DMS153 treated with DMSO at 0.1 percent for 48 hours (cell line): ENCODE results near the gene FNDC5.

Experiments
- DNase-seq: peaks from one replicate; lab custom pipeline; 2025; ENCODE audit not compliant: unreplicated experiment; lab: John Stamatoyannopoulos, UW

The FNDC5 gene

DNA sequence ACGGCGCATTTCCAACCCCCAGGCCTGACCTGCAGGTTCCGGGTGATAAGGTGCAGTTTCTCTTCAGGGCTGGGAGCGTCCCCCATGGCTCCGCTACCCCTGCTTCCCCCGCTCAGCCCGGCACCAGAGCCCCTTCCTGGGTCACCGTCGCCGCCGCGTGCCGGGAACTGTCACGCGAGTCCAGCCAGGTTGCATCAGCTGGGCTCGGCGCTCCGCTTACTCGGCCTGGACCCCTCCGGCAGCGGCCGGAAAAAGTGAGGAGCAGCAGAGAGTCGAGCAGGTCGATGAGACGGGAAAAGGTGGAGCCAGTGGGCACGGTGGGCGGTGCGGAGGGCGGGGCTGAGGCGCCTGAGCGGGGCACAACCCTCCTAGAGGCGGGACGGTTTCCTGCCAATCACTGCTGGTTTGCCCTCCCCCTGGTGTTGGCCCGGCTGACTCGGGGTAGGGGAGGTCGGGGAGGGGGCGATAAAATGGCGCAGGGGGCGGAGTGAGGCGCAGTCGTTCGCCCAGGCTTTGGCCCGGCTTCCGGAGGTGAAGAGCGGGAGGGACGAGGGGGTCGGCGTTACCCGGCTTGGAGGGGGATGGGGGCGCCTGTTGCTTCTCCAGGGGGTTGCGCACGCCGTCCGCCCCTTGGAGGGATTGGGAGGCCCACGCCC lies 53.4 kb downstream of the FNDC5 start, which contains the start of the genes S100PBP and YARS1:
S100PBP (plus strand) TSS at position 495 of the 656 bp plus-strand sequence. CDS start 8,447 bp downstream, outside the sequence.
YARS1 (minus strand) TSS at position 200 of the 656 bp plus-strand sequence; CDS start at position 86, 114 bp downstream.
- peak; percentile 100 for DNase-seq

DNA sequence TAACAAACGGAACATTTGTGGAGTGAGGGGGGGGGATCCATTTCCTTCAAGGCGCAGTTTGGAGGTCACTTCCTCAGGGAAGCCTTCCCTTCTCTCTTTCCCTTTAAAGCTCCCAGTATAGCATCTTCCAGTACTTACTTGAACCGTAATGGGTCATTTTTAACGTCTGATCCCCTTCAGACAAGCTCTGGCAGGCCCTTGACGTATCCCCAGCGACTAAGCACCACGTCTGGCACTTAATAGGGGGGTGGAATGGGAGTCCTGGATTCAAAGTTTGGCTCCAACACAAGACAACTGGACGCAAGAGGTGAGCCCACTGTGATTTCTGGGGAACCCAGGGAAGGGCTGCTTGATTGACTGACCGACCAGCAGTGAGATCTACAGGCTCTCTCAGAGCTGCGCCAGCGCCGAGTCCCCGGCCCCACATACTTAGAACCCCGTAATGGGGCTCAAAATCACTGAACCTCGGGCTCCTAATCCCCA lies 54.0 kb downstream of the FNDC5 start:
- DNase-seq: peak; percentile 48

DNA sequence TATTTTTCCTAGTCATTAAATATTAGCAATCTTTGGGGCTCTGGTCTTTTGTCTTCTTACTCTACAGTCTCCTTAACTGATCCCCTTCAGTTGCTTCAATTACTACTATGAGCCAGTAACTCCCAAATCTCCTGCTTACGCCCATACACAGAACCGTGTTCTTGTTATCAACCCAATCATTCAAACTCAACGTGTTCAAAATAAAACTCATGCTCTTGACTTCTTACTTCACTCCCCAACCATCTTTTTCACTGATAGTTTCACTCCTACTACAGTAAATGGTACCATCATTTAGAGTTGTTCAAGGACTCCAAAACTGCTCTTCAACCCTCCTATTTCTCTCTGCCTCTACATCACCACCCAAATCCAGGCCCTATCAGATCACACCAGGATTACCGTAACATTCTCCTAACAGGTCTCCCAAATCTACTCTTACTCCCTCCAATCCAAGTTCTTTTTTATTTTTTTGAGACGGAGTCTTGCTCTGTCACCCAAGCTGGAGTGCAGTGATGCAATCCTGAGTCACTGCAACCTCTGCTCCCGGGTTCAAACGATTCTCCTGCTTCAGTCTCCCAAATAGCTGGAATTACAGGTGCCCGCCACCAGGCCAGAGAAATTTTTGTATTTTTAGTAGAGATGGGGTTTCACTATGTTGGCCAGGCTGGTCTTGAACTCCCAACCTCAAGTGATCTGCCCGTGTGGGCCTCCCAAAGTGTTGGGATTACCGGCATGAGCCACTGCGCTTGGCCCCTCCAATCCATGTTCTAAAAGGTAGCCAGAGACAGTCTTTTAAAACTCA lies 56.6 kb downstream of the FNDC5 start:
- DNase-seq: no peak
